Measurements from ENCODE around the gene SLC66A2.

GRCh38 chr18:79855147-79855933 is 96.1 kb downstream of the SLC66A2 start:
- TF ChIP-seq CTCF (IDR thresholded peaks at IDR 0.05) = no peak
- TF ChIP-seq EP300 (IDR thresholded peaks at IDR 0.05) = no peak
